Measurements from ENCODE around the gene CTBP2.

DNA sequence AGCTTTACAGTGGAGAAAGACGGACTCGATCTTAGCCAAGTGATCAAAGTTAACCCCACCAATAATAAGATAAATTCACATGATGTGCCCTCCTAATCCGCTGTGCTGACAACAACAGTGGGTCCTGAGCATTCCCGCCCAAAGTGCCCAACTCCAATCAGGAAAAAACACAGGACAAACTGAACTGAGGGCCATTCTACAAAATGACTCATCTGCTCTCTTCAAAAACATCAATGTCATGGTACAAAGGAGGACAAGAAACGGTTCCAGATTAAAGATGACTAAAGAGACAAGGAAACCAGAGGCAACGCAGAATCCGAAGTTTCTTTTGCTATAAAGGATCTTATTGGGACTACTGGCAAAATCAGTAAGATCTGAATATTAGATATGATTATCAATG is 79.4 kb downstream of the CTBP2 start:
- TF ChIP-seq, protein P1, sequence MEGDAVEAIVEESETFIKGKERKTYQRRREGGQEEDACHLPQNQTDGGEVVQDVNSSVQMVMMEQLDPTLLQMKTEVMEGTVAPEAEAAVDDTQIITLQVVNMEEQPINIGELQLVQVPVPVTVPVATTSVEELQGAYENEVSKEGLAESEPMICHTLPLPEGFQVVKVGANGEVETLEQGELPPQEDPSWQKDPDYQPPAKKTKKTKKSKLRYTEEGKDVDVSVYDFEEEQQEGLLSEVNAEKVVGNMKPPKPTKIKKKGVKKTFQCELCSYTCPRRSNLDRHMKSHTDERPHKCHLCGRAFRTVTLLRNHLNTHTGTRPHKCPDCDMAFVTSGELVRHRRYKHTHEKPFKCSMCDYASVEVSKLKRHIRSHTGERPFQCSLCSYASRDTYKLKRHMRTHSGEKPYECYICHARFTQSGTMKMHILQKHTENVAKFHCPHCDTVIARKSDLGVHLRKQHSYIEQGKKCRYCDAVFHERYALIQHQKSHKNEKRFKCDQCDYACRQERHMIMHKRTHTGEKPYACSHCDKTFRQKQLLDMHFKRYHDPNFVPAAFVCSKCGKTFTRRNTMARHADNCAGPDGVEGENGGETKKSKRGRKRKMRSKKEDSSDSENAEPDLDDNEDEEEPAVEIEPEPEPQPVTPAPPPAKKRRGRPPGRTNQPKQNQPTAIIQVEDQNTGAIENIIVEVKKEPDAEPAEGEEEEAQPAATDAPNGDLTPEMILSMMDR (IDR thresholded peaks at IDR 0.05; ENCODE audit: low read depth, low read length, poor library complexity, severe bottlenecking), result no peak
- TF ChIP-seq EZH2phosphoT487 (IDR thresholded peaks at IDR 0.05; ENCODE audit: borderline replicate concordance, low read length), result no peak
